Left lobe of liver (tissue), 2 donors: Measurements from ENCODE around the gene ZNF536. TPM values are rescaled to one million over a fixed set of nuclear protein-coding genes. Genes with fewer than 3 reads are reported as not detected.

Source experiments
- ATAC-seq: fragments of 200-7000 bp; cut with Tn5 transposase; one replicate; pipeline ENCODE4 v1.9.1; 2020; ENCODE audit warnings: mild to moderate bottlenecking, moderate library complexity
- DNase-seq: peaks from one replicate; pipeline ENCODE4 v3.0.0-alpha.2; 2020; ENCODE audit warnings: low spot score
- total RNA-seq: library from RNA; stranded (reverse); gene quantifications from one replicate; pipeline ENCODE4 v1.2.1, GENCODE V29; 2021
- donor health status: DM: no; HTN: no; CAD: no; lungs with moderate emphysema.
- donor health status: DM: no; HTN: yes; CAD: no.

Gene ZNF536
- total RNA-seq, 1 donor from 2014 or later, result not detected

GRCh38 chr19:30555075-30555790, 183.0 kb downstream of the ZNF536 start:
- ATAC-seq, result no peak
- DNase-seq, result no peak

- no peak for DNase-seq
Observed at GRCh38 chr19:30555791-30556110, 183.6 kb downstream of the ZNF536 start.

GRCh38 chr19:30556230-30556711, 184.1 kb downstream of the ZNF536 start:
- DNase-seq, result no peak
- no peak for ATAC-seq

More at GRCh38 chr19:30555791-30556110, 183.6 kb downstream of the ZNF536 start:
- no peak for ATAC-seq

- no peak for DNase-seq
- no peak for ATAC-seq
Observed at GRCh38 chr19:30557212-30557611, 185.0 kb downstream of the ZNF536 start.

- DNase-seq (no peak), ATAC-seq (no peak)
Observed at GRCh38 chr19:30557927-30558557, 185.9 kb downstream of the ZNF536 start.

GRCh38 chr19:30558793-30559192, 186.6 kb downstream of the ZNF536 start:
- ATAC-seq (no peak), DNase-seq (no peak)

GRCh38 chr19:30559446-30559845, 187.3 kb downstream of the ZNF536 start:
- no peak for DNase-seq

GRCh38 chr19:30562981-30563380, 190.8 kb downstream of the ZNF536 start:
- no peak for DNase-seq
- ATAC-seq, result no peak

More at GRCh38 chr19:30559446-30559845, 187.3 kb downstream of the ZNF536 start:
- ATAC-seq, result no peak

GRCh38 chr19:30563691-30564090, 191.5 kb downstream of the ZNF536 start:
- ATAC-seq (no peak), DNase-seq (no peak)

GRCh38 chr19:30564551-30565011, 192.4 kb downstream of the ZNF536 start:
- ATAC-seq, result no peak

GRCh38 chr19:30565636-30566035, 193.5 kb downstream of the ZNF536 start:
- no peak for DNase-seq
- ATAC-seq, result no peak

More at GRCh38 chr19:30564551-30565011, 192.4 kb downstream of the ZNF536 start:
- DNase-seq, result no peak

GRCh38 chr19:30566681-30567420, 194.7 kb downstream of the ZNF536 start:
- DNase-seq, result no peak
- ATAC-seq, result no peak

- DNase-seq (no peak), ATAC-seq (no peak)
Observed at GRCh38 chr19:30567536-30568232, 195.5 kb downstream of the ZNF536 start.

GRCh38 chr19:30570194-30570593, 198.0 kb downstream of the ZNF536 start:
- DNase-seq (no peak), ATAC-seq (no peak)

- ATAC-seq (no peak), DNase-seq (no peak)
Observed at GRCh38 chr19:30577551-30578105, 205.4 kb downstream of the ZNF536 start.

GRCh38 chr19:30579419-30579818, 207.2 kb downstream of the ZNF536 start:
- DNase-seq, result no peak
- ATAC-seq, result no peak

GRCh38 chr19:30580673-30581072, 208.5 kb downstream of the ZNF536 start:
- no peak for DNase-seq
- ATAC-seq, result no peak

GRCh38 chr19:30584090-30584489, 211.9 kb downstream of the ZNF536 start:
- DNase-seq (no peak), ATAC-seq (no peak)

GRCh38 chr19:30587869-30588268, 215.7 kb downstream of the ZNF536 start:
- DNase-seq (no peak), ATAC-seq (no peak)

- DNase-seq, result no peak
- no peak for ATAC-seq
Observed at GRCh38 chr19:30590596-30591229, 218.5 kb downstream of the ZNF536 start.
